Ammon's horn (tissue), 1 donor: ENCODE measurements around the gene SETDB1.
"Not testable (repeated sequence)": the region's sequence is repeated elsewhere in the genome, so short reads cannot be mapped to it uniquely, and the experiment has no call there.

Experiments
- DNase-seq: peaks from one replicate; pipeline ENCODE4 v3.0.0-alpha.2; 2016; ENCODE audit warnings: low spot score

Gene SETDB1

GRCh38 chr1:150926097-150926741, at the start of gene SETDB1:
Gene SETDB1, plus strand, starts transcription at chr1:150926363. Its CDS starts 1,352 bp downstream, at chr1:150927715.
- DNase-seq, result peak; percentile 94

DNA sequence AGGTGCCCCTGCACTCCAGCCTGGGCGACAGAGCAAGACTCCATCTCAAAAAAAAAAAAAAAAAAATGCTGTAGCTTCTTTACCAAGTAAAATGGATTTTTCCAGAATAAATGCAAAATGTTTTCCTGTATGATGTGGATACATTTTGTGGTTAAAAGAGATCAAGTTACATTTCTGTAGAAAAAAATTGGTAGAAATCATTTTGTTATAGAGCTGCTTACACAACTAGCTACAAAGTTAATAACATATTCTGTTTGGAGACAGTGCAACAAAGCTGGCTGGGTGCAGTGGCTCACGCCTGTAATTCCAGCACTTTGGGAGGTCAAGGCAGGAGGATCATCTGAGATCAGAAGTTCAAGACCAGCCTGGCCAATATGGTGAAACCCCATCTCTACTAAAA, 47.2 kb upstream of the SETDB1 start:
- not testable (repeated sequence) for DNase-seq

GRCh38 chr1:150881331-150882070, 44.7 kb upstream of the SETDB1 start:
- peak; percentile 14 for DNase-seq

DNA sequence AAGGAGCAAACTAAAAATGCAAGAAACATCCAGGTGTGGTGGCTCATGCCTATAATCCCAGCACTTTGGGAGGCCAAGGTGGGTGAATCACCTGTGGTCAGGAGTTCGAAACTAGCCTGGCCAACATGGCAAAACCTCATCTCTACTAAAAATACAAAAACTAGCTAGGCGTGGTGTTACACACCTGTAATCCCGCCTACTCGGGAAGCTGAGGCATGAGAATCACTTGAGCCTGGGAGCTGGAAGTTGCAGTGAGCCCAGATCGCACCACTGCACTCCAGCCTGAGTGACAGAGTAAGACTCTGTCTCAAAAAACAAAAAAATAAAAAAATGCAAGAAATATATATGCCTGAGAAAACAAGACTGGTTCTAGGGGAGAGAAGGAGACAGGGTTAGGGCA, 43.0 kb upstream of the SETDB1 start:
- not testable (repeated sequence) for DNase-seq

- DNase-seq, result no peak
Measured at GRCh38 chr1:150887018-150887417, 39.1 kb upstream of the SETDB1 start, which contains the start of gene CTXND2. Gene CTXND2, plus strand, starts transcription at chr1:150887136. Its CDS starts 25,179 bp downstream, at chr1:150912315.

GRCh38 chr1:150888727-150889126, 37.4 kb upstream of the SETDB1 start:
- DNase-seq, result no peak

DNA sequence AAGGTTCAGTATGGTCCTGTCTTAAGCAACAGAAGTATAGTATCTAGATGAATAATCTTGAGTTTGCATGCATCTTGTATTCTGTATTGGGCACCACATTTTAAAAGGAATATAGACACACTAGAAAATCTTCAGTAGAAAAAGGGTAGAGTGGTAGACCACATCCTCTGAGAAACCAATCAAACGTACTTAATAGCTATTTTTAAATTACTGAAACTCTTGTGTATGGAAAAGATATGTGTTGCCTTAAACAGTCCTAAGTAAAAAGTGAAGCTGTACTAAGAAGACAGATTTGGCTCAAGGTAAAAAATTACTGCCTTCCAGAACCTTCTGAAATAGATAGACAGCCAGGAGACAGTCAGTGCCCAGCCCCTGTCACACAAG, 36.1 kb upstream of the SETDB1 start:
- DNase-seq, result no peak

DNA sequence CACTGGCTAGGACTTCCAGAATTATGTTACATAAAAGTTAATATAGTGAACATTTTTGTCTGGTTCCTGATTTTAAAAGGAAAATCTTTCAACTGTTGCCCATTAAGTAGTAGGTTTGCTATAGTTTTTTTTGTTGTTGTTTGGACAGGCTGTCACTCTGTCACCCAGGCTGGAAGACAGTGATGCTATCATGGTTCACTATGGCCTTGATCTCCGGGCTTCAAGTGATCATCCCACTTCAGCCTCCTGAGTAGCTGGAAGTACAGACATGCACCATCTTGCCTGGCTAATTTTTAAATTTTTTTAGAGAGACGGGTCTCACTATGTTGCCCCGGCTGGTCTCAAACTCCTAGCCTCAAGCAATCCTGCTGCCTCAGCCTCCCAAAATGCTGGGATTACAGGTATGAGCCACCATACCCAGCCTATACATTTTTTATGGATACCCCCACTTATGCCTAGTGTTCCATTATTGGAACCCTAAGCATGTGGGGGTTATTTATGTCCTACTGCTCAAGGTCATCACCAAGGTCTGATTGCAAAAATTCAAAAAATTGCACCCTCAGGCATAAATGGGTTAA, 32.7 kb upstream of the SETDB1 start:
- DNase-seq, result no peak

GRCh38 chr1:150895618-150896017, 30.5 kb upstream of the SETDB1 start:
- DNase-seq, result no peak

DNA sequence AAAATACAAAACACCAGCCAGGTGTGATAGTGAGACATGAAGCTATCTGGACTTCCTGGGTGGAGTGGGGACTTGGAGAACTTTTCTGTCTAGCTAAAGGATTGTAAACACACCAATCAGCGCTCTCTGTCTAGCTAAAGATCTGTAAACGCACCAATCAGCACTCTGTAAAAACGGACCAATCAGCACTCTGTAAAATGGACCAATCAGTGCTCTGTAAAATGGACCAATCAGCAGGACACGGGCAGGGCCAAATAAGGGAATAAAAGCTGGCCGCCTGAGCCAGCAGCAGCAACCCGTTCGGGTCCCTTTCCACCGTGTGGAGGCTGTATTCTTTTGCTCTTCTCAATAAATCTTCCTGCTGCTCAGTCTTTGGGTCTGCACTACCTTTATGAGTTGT, 26.4 kb upstream of the SETDB1 start:
- DNase-seq, result not testable (repeated sequence)

GRCh38 chr1:150902346-150902745, 23.8 kb upstream of the SETDB1 start:
- no peak for DNase-seq

- DNase-seq, result no peak
Measured at GRCh38 chr1:150902751-150903150, 23.4 kb upstream of the SETDB1 start.

DNA sequence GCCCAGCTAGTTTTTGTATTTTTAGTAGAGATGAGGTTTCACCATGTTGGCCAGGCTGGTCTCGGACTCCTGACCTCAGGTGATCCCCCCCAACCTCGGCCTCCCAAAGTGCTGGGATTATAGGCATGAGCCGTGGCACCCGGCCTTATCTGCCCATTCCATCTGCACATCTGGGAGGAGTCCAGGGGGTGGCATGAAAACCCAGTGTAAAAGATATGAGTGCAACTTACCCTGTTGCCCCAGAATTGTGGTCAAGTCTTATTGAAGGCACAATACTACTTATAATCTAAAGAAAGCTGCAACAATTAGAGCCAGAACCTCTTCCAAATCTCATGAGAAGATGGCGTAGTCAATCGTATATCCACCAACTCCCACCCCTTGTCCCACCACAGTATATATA, 20.9 kb upstream of the SETDB1 start:
- no peak for DNase-seq

DNA sequence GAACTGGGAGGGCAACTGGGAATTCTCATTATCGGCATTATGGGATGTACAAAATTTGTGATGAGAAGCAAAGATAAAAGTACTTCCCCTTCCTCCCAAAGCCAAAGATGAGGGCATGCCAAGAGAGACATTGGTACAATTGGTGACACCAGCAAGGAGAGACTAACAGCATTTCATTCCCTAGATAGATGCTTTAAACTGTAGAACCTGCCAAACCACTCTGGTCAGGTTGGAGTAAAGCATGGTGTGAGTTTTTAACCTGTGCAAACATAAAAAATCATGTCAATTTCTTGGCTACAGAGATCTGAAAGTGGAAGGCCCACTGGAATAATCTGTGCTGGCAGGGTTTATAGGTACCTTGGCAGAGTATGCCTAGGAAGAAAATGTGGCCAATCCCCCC, 19.8 kb upstream of the SETDB1 start:
- no peak for DNase-seq

DNA sequence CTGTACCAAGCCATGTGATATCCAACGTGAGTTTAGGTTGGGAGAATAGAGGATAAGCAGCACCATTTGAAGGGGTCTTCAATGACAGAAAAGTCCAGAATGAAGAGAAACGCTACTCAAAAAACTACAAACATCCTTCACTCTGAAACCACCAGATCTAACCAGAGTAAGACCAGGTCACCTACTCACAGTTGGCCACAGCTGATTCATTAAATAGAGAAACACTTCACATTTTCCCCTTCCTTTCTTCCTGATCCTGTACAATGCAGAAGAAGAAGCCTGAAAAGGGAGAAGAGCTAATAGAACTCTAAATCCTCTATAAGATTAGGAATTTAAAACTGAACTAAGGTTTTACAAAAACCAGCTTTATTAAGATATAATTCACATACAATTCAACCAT, 19.4 kb upstream of the SETDB1 start:
- DNase-seq, result no peak

DNA sequence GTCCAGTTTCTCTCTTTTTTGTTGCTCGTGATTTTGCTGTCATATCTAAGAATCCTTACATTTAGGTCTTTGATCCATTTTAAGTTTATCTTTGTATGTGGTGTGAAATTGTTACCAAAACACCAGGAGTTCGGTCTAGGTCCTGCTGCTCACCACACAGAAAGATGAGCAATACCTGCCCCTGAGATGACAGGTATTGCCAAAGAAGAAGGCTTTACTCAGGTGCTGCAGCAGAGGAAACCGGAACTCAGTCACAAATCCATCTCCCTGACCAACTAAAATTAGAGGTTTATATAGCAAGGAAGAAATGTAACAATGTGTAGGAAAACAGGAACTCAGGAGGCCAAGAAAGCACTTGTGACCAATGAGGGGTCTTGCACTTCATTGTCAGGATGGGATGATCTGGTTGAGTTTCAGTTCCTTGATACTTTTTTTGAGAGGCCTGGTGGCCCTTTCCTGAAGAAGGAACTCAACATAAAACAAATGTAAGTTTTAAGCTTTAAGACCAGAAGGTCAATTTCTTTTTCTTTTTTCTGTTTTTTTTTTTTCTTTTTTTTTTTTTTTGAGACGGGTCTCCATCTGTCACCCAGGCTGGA, 16.5 kb upstream of the SETDB1 start:
- DNase-seq, result peak; percentile 39

- no peak for DNase-seq
Measured at GRCh38 chr1:150912623-150913022, 13.5 kb upstream of the SETDB1 start.

DNA sequence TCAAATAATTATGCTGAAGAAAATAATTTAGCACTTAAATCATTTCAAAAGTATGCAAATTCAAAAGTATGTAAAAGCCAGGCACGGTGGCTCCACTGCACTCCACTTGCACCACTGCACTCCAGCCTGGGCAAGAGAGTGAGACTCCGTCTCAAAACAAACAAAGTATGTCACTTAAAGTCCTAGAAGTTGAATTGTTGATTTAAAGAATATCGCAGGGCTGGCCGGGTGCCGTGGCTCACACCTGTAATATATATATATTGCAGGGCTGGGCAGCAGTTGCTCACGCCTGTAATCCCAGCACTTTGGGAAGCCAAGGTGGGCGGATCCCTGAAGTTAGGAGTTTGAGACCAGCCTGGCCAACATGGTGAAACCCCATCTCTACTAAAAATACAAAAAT, 8.8 kb upstream of the SETDB1 start:
- no peak for DNase-seq

DNA sequence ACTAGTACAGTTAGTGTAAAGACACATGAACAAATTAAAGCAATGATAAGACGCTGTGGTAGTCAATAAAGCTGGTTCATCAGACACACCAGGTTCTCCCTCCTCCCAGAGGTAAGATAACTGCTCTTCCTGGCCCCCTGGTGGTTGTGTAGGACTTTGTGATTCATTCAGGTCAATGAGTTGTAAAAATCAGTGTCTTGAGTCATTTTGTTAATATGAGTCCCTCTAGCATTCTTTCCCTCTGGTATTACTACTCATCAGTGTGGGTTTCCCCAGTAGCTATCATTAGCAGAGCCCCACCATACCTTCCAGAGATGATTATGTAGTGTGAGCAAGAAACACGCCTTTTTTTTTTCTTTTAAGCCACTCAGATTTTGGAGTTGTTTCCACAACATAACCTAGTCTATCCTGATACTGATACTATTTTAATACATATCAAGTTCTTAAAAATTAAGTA, 3.6 kb upstream of the SETDB1 start:
- peak; percentile 77 for DNase-seq

- DNase-seq, result no peak
Measured at GRCh38 chr1:150925080-150925479, 1.1 kb upstream of the SETDB1 start.

GRCh38 chr1:150927624-150928023, 1.5 kb downstream of the SETDB1 start:
- no peak for DNase-seq

DNA sequence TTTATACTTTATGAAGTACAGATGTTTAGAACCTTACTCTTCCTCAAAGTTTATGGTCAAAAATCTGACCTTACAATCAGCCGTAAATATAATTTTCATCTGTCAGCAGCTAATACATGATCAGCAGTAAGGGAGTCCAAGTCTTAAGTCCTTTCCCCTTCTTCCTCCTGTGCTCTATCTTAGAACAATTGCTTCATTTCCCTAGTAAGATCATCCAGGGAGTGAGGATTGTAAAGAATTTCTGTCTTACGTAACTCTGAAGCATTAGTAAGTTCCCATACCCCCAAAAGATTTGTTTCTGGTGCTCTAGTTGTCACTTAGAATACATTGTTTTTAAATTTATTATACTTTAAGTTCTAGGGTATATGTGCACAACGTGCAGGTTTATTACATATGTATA, 2.1 kb downstream of the SETDB1 start:
- DNase-seq, result no peak

GRCh38 chr1:150928775-150929174, 2.6 kb downstream of the SETDB1 start:
- DNase-seq, result not testable (repeated sequence)
